Measurements from ENCODE around the gene DRC1. TPM values are rescaled to one million over a fixed set of nuclear protein-coding genes. Genes with fewer than 3 reads are reported as not detected.

DRC1 gene
- total RNA-seq, 1 experiment from 2014 or later = not detected

DNA sequence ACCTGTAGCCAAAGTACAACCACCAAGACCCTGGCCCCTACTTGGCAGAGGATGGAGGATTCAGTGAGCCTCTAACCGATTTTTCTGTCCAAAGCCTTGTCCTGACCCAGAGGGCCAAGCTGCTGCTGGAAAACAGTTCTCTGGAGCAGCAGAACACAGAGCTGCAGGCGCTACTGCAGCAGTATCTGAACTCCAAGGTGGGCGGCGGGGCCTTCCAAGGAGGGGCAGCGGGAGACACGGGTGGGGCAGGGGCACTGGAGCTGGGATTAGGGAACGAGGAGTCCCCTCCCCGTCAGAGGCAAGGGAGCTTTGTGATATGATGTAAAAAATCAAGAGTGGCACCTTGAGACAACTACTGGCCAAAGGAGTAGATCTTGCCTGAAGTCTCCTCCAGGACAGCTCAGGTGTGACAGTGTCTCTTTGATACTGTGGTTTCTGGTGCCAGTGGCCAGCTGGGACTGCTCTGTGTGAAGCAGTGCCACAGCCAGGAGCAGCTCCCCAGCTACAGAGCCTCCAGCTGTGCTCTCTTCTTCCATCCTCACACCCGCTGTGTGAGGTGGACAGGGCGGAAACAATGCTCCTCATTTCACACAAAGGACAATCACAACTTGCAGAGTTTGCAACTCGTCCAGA is 53.4 kb downstream of the DRC1 start:
- no CpG with 5 or more reads among the region's 11 CpGs for WGBS (ENCODE audit: extremely low coverage, insufficient read length, low lambda C conversion rate)

More for the DNA sequence above, 53.4 kb downstream of the DRC1 start:
- Histone ChIP-seq H2AK5ac (ENCODE audit: insufficient read length, low read length) (no peak overlapping the region), H2BK15ac (ENCODE audit: low read depth, low read length) (no peak overlapping the region), H3K23me2 (ENCODE audit: insufficient read length, low read depth, low read length, poor library complexity, severe bottlenecking) (no peaks in the 10 kb centered on the region), H2AFZ (ENCODE audit: low read length) (no peak overlapping the region), H3K9me3 (ENCODE audit: control insufficient read depth, low read depth, low read length) (no peaks in the 10 kb centered on the region), H3K56ac (ENCODE audit: insufficient read length, low read depth, low read length) (no peak overlapping the region), H4K20me1 (ENCODE audit: control insufficient read depth, insufficient read depth, insufficient read length) (no peaks in the 10 kb centered on the region), H3K27ac (ENCODE audit: insufficient read length, low read depth, low read length) (no peak overlapping the region), H2BK5ac (ENCODE audit: insufficient read length, low read length) (no peak overlapping the region), H3K14ac (ENCODE audit: insufficient read depth, low read length) (no peak overlapping the region; the same call in 1 of the 2 replicates), H4K91ac (ENCODE audit: insufficient read length, low read depth, low read length) (no peak overlapping the region), H2BK20ac (ENCODE audit: low read depth, low read length, poor library complexity, severe bottlenecking) (no peak overlapping the region), H3T11ph (ENCODE audit: low read length) (no peak overlapping the region), H2BK120ac (ENCODE audit: low read depth, low read length, poor library complexity, severe bottlenecking) (no peak overlapping the region), H3K4me1 (ENCODE audit: insufficient read depth, low read length) (no peaks in the 10 kb centered on the region), H3K79me1 (ENCODE audit: insufficient read depth, low read depth, low read length, poor library complexity, severe bottlenecking) (no peaks in the 10 kb centered on the region), H3K4ac (ENCODE audit: low read depth, low read length) (no peak overlapping the region), H3K27me3 (ENCODE audit: insufficient read depth, low read length) (no peaks in the 10 kb centered on the region), H3K4me2 (ENCODE audit: insufficient read depth, insufficient read length, low read length) (no peak overlapping the region), H4K8ac (replicated peaks; ENCODE audit: insufficient read length, low read depth, low read length) (no peak overlapping the region), H3K18ac (ENCODE audit: insufficient read length, low read depth, low read length) (peak overlapping the region; percentile 11), H4K5ac (ENCODE audit: insufficient read length, low read depth, low read length) (no peak overlapping the region), H2BK12ac (ENCODE audit: insufficient read length, low read depth, low read length) (no peak overlapping the region), H3K23ac (ENCODE audit: insufficient read length, low read depth, low read length) (no peak overlapping the region), H3K9ac (ENCODE audit: extremely low read depth, insufficient read length, low read length) (no peak overlapping the region), H3K79me2 (ENCODE audit: insufficient read depth, low read length) (no peaks in the 10 kb centered on the region)
- Mint-ChIP-seq H3K4me1 (peaks cover 17 to 20% of the 10 kb centered on the region in 2 experiments; a peak in 3 of 4 replicates), H3K36me3 (ENCODE audit: insufficient read depth in 1 of 3, low read depth in 3 of 3) (no peaks in the 10 kb centered on the region), H3K9me3 (peaks cover 0 to 3% of the 10 kb centered on the region in 2 experiments; a peak in 1 of 5 replicates), H3K27ac (no peak overlapping the region), H3K27me3 (ENCODE audit: low read depth) (no peaks in the 10 kb centered on the region; the same call in none of the 2 replicates), H3K4me3 (no peak overlapping the region)
- DNase-seq = no peak
- TF ChIP-seq CTCF (conservative IDR thresholded peaks at IDR 0.05) = no peak
